Mononuclear cell (primary cell): Measurements from ENCODE around the gene GEMIN5. TPM values are rescaled to one million over a fixed set of nuclear protein-coding genes. Genes with fewer than 3 reads are reported as not detected.
"Not testable (repeated sequence)": the region's sequence is repeated elsewhere in the genome, so short reads cannot be mapped to it uniquely, and the experiment has no call there.

Experiments
- H3K27me3 ChIP-seq: 2 replicates; pipeline ENCODE4 v1.6.0; 2011; ENCODE audit warnings: low read length, control low read depth; ENCODE audit not compliant: insufficient read depth
- H3K4me1 ChIP-seq: 2 replicates; pipeline ENCODE4 v1.5.1; 2011; ENCODE audit warnings: mild to moderate bottlenecking, low read length, control low read depth; ENCODE audit not compliant: insufficient read depth
- H3K4me3 ChIP-seq: 2 replicates; pipeline ENCODE4 v1.5.1; 2011; ENCODE audit warnings: mild to moderate bottlenecking, low read length, moderate library complexity
- H3K9me3 ChIP-seq: 2 replicates; pipeline ENCODE4 v1.5.1; 2011; ENCODE audit warnings: low read depth, mild to moderate bottlenecking, control low read depth, low read length
- total RNA-seq: library from RNA; depleted of rRNA; stranded (reverse); fragments of >200 nt; gene quantifications from one replicate; pipeline ENCODE4 v1.2.3, GENCODE V29; 2012

GEMIN5 gene
- total RNA-seq, 1 donor = 3.7 TPM

DNA sequence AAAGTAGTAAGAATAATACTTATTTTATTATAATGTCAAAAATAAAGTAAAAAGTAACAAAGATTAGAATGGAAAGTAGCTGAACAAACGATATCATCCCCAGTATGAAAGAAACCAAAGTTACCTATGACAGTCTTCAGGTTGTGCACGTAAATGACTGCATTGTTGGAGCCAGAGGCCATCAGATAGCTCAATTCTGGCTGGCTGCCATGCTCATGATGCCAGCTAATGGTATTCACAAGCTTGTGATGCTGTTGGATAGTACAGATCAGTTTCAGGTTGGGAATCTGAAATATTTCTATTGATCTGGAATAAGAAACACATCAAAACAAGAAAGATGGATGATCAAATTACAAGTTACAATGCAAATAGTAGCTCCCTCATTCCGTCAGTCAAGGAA is 21.1 kb downstream of the GEMIN5 start:
- H3K9me3 ChIP-seq = no peaks in the 10 kb centered on the region
- no peaks in the 10 kb centered on the region for H3K27me3 ChIP-seq
- no peaks in the 10 kb centered on the region for H3K4me1 ChIP-seq
- no peak overlapping the region for H3K4me3 ChIP-seq

DNA sequence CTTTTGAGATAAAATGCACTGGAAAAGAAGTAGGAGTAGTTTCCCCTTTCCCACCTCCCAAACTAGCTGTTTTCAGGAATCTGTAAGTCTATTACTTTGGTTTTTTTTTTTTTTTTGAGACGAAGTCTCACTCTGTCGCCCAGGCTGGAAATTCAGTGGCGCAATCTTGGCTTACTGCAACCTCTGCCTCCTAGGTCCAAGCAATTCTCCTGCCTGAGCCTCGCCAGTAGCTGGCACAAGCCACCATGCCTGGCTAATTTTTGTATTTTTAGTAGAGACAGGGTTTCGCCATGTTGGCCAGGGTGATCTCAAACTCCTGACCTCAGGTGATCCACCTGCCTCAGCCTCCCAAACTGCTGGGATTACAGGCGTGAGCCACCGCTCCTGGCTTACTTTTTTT is 32.4 kb downstream of the GEMIN5 start:
- H3K4me3 ChIP-seq, H3K9me3 ChIP-seq, H3K4me1 ChIP-seq, H3K27me3 ChIP-seq: not testable (repeated sequence)

DNA sequence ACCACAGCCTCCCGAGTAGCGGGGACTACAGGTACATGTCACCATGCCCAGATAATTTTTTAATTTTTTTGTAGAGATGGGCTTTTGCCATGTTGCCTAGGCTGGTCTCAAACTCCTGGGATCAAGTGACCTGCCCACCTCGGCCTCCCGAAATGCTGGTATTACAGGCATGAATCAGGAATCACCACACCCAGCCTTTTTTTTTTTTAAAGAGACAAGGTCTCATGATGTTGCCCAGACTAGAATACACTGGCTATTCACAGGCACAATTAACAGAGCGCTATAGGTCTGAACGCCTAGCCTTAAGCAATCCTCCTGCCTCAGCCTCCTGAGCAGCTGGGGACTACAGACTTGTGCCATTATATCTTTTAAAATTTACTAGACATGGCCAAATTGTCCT is 36.1 kb downstream of the GEMIN5 start:
- Histone ChIP-seq H3K9me3 (no peaks in the 10 kb centered on the region), H3K4me3 (no peak overlapping the region), H3K4me1 (no peaks in the 10 kb centered on the region), H3K27me3 (no peaks in the 10 kb centered on the region)

DNA sequence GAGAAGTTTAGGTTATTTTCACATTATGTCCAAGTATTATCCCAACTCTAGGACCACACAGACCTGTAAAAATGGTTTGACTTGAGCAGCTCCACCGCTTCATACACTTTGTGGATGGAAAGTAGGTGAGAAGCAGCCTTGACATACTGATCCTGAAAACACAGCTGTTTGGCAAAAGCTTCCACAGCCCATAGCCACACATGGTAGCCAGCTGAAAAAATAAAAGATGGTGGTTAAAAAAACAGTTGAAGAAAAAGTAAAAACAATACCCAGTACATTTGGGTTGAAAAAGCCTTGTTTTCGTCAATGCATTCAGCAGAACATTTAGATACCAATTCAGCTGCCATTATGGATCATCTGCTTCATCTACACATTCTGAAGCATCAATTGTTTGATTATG is 36.7 kb downstream of the GEMIN5 start:
- Histone ChIP-seq H3K9me3 (no peaks in the 10 kb centered on the region), H3K27me3 (no peaks in the 10 kb centered on the region), H3K4me3 (no peak overlapping the region), H3K4me1 (no peaks in the 10 kb centered on the region)

DNA sequence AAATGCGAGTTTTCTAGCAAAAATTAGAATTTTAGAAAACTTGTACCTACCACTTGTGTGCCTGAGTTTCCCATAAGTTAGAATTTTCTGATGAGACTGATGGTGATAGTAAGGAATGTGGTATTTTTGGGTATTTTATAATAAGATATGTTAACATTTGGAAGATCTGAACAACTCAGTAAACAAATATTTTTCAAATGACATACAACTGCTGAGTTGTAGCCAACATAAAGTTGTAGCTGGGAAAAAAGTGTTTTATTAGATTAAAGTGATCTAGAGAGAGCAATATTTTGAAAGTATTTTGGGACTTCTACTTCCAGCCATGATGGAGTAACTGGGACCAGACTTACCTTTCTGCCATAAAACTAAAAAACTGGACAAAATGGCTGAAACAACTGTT is 37.9 kb downstream of the GEMIN5 start:
- no peak overlapping the region for H3K4me3 ChIP-seq
- no peaks in the 10 kb centered on the region for H3K9me3 ChIP-seq
- no peaks in the 10 kb centered on the region for H3K27me3 ChIP-seq
- H3K4me1 ChIP-seq = no peaks in the 10 kb centered on the region

DNA sequence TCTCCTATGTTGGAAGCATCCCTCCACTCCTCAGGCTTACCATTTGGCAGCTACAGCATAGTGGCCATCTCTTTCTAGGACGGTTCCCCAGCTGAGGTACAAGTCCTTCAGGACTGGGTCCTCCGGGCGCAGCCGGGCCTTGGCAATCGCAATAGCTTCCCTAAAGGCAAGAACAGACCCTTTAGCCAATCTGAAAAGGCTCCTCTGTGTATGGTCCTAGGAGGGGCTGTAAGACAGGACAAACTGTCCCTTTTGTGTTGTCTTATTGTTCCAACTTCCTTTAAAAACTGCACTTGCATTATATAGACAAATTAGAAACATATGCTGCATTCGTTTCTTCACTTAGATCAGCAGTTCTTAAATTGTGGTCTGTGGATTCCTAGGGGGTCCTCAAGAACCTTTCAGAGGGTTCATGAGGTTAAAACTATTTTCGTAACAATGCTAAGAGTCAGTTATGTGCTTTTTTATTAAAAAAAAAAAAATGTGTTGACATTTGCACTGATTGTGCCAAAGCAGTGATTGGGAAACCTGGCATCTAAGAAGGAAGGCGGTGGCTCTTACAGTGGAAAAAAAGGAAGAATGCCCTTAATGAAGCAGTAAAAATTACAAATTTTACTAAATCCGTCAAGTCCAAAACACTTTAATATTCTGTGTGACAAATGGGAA is 38.7 kb downstream of the GEMIN5 start:
- Histone ChIP-seq H3K4me3 (no peak overlapping the region), H3K27me3 (no peaks in the 10 kb centered on the region), H3K9me3 (no peaks in the 10 kb centered on the region), H3K4me1 (no peaks in the 10 kb centered on the region)

DNA sequence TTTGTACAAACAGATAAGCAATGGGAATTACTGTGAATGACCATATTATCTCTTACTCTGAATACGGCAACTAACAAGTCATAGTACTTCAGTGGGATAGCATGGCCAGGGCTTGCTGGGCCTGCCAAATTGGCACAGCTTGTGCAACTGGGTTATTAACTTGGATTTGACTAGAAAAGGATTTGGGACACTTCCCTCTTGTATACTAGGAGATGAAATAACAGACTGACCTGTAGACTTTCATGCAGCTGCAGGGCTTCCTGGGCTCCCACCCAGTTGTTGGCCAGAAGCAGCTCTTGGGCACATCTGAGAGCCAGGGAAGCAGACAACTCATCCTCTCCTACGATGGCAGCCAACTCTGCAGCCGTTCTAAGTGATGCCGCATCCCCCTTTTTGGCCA is 39.8 kb downstream of the GEMIN5 start:
- Histone ChIP-seq H3K9me3 (no peaks in the 10 kb centered on the region), H3K27me3 (no peaks in the 10 kb centered on the region), H3K4me1 (no peaks in the 10 kb centered on the region), H3K4me3 (no peak overlapping the region)

DNA sequence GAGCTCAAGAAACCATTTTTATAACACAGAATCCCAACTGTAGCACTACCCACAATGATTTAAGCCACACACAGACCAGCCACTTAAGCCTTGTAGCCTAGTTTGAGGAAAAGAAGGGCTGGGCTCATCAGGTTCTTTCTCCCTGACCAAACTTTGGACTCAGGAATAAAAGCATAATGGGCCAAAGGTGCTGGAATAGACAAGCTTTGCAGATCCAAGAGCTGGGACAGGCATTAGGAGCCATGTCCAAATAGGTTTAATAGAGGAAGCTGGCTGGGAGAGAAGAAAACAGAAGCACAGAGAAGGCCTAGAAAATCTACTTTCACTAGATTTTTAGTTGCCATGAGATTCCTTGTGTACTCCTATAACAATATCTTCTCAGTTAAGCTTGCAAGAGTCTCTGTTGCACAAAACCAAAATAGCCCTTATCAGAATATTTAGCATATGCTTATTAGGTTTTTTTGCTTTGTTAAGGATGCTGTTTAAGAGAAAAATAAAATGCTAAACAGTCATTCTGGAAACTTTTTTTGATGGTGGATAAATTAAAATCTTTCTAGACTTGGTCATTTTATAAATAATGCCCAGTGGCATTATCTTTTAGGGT is 41.3 kb downstream of the GEMIN5 start:
- no peaks in the 10 kb centered on the region for H3K4me1 ChIP-seq
- H3K27me3 ChIP-seq = no peaks in the 10 kb centered on the region
- no peaks in the 10 kb centered on the region for H3K9me3 ChIP-seq
- H3K4me3 ChIP-seq = no peak overlapping the region

DNA sequence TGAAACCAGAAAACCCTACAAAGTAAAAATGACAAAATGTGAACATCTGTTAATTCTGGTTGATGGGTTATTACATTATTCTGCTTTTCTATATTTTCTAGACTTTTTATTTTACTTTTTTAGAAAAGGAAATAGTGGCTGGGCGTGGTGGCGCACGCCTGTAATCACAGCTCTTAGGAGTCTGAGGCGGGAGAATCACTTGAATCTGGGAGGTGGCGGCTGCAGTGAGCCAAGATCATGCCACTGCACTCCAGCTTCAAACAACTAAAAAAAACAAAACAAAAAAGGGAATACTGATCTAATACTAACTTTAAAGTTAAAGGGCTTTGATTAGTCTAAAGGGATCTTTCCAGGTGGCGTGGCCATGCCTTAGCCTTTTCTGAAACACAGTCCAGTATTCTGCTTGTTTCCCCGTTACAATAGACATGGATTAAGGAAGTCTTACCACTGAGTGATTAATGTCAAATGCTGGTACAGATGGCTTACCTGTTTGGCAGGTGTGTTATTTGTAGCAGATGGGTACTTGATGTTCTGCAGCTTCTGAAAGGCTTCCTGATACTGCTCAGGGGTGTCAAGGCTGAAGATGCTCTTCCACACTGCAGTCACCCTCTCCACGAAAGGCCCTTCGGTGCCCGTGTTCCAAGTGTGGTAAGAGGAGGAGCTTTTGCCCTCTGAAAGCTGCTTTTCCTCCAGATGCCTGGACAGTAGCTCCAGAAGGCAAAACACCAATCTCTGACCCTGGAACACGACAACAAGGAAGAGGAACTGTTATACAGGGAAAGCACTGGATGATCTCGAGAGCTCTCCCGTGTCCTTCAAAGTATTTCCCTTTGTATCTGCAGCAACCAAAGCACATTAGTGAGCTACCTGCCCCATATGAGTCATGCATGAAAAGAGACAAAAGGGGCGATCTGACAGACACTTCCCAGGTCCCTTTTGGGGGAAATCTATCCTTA is 42.1 kb downstream of the GEMIN5 start:
- no peak overlapping the region for H3K4me3 ChIP-seq
- no peaks in the 10 kb centered on the region for H3K27me3 ChIP-seq
- no peaks in the 10 kb centered on the region for H3K9me3 ChIP-seq
- H3K4me1 ChIP-seq = no peaks in the 10 kb centered on the region

DNA sequence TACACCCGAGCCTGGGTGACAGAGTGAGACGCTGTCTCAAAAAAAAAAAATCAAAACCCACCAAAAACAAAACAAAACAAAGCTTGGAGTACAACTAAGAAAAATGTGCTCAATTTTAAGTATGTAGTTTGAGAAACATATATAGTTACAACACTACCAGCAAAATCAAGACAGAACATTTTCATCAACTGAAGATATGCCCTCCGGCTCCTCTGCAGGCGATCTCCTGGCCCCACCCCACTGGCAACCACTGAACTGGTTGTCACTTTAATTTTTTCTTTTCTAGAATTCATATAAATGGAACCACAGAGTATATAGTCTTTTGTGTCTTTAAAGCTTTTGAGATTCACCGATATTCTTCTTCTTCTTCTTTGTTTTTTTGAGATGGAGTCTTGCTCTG is 44.6 kb downstream of the GEMIN5 start:
- Histone ChIP-seq H3K4me3 (no peak overlapping the region), H3K4me1 (no peaks in the 10 kb centered on the region), H3K9me3 (no peaks in the 10 kb centered on the region), H3K27me3 (no peaks in the 10 kb centered on the region)

DNA sequence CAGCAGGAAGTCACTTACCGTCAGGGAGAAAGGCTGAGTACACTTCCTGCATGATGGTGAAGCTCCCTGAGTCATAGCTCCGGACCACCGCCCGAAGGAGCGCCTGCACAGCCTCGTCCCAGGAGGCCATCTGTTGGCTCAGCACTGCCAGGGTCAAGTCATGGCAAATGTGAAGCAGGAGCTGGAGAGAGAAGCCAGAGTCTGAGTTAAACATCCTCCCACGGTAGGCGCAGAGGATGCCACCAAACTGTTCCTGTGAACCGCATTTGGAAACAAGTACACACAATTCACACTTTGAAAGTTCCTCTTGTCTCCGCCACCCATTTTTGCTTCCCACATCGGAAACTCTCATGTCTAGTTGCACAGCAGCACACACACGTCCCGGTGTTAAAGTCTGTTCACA is 45.6 kb downstream of the GEMIN5 start:
- no peak overlapping the region for H3K4me3 ChIP-seq
- no peaks in the 10 kb centered on the region for H3K4me1 ChIP-seq
- peaks cover 2% of the 10 kb centered on the region for H3K9me3 ChIP-seq
- H3K27me3 ChIP-seq = no peaks in the 10 kb centered on the region

DNA sequence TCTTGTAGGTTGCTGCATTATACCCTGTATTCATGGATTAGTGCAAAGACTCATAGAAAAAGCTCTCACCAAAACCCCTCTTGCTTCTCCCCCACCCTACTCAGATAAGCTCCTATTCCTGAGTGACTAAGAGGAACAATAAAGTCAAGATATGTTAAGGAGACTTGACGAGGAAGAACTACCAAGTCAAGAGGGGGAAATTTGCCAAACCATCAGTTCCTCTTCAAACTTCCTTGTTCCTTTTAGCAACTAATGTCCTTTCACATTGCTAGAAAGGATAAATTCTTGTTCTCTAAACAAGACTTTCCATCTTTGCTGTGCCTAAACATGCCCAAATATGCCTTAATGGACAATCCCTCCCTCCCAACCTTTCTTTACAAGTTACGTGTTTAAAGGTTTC is 52.6 kb downstream of the GEMIN5 start:
- H3K27me3 ChIP-seq = no peaks in the 10 kb centered on the region
- H3K4me3 ChIP-seq = no peak overlapping the region
- peaks cover 29% of the 10 kb centered on the region for H3K9me3 ChIP-seq
- peaks cover 8% of the 10 kb centered on the region for H3K4me1 ChIP-seq

DNA sequence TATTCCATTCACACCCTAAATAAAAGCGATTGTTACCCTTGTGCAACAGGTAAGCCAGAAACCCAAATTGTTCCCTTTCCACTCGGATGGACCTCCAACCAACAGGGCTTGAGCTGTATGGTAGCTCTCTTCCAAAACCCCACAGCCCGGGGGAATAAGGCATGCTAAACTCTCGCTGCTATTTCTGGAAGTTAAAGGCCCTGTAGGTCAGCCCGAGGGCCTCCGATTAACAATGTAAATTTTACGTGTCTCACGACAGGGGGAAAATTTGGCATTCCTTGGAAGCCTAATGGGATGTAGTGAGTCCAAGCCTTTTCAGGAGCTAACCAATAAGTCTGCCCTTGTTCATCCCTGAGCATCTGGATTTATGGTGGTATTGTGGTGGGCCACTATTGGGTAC is 53.6 kb downstream of the GEMIN5 start:
- Histone ChIP-seq H3K4me1 (peaks cover 8% of the 10 kb centered on the region), H3K9me3 (peaks cover 29% of the 10 kb centered on the region), H3K27me3 (no peaks in the 10 kb centered on the region), H3K4me3 (no peak overlapping the region)

DNA sequence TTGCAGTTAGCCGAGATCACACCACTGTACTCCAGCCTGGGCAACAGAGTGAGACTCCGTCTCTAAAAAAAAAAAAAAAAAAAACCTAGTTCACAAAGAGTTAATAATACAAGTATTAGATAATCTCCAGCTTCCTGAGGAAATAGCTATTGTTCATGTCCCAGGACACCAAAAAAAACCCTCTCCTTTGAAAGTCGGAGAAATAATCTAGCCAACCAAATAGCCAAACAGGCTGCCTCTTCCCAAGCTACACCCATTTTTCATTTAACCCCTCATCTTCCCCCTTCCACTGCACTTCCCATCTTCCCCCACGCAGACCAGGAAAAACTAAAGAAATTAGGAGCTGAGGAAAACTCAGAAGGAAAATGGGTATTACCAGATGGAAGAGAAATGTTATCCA is 56.0 kb downstream of the GEMIN5 start:
- Histone ChIP-seq H3K9me3 (peaks cover 24% of the 10 kb centered on the region), H3K4me1 (peaks cover 8% of the 10 kb centered on the region), H3K4me3 (no peak overlapping the region), H3K27me3 (no peaks in the 10 kb centered on the region)

DNA sequence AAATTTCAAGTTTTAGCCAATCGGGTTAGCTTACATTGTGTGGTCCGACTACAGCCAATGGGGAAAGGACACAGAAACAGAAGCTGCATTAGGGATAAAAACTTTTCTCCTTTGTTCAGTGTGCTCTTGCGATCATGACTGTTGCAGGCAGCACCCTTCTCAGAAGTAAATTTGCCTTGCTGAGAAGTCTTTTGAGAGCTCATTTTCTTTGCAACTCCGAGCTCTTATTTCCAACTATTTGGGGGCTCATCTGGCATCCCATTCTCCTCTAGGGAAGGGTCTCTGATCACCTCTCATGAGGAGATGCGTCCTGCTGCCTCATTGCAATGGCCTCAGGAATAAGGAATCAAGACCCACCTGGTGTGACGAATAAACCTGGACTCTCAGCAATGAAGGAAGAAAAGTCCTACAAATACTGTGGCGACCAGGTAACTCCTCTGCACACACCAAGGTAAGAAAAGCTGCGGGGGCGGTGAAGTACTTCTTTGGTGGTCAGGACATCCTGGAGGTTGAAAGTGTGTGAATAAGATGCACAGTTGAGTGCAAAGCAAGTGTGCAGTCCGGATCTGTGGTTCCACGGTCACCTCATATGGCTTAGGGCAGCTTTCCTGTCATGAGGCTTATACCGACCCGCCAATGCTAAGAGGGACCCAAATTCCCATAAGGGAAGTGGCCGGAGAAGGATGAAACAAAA is 59.2 kb downstream of the GEMIN5 start:
- Histone ChIP-seq H3K27me3 (no peaks in the 10 kb centered on the region), H3K9me3 (no peaks in the 10 kb centered on the region), H3K4me3 (no peak overlapping the region), H3K4me1 (no peaks in the 10 kb centered on the region)
